IMR-90 (cell line): Measurements from ENCODE around the gene CCM2. TPM values are rescaled to one million over a fixed set of nuclear protein-coding genes. Genes with fewer than 3 reads are reported as not detected.

Experiments used
- ATAC-seq: fragments of 200-7000 bp; cut with Tn5 transposase; 2 replicates; pipeline ENCODE4 v1.9.1; 2020; ENCODE audit warnings: low read depth, mild to moderate bottlenecking, moderate library complexity
- BruUV-seq: library from RNA; stranded (reverse); fragments of 400-500 nt; replicated peaks from 2 replicates; lab custom pipeline; 2021; lab: Mats Ljungman, UMichigan
- CTCF ChIA-PET: fragments of 300-600 bp; formaldehyde crosslinking; extraction: SDS; loops from one replicate; lab custom pipeline; 2021; ENCODE audit warnings: antibody characterized with exemption; lab: Yijun Ruan, JAX
- POLR2A ChIA-PET: fragments of 300-600 bp; sonication (Branson Sonifier 250); formaldehyde crosslinking; loops from one replicate; lab custom pipeline; 2022; ENCODE audit warnings: antibody characterized with exemption; ENCODE audit not compliant: unreplicated experiment; lab: Charles Lee
- DNase-seq: peaks from one replicate; pipeline ENCODE4 v3.0.0; 2013
- H2AFZ ChIP-seq: replicated peaks from 2 replicates; pipeline ENCODE3; 2013; ENCODE audit warnings: low read length, mild to moderate bottlenecking; ENCODE audit not compliant: poor library complexity
- H2AK5ac ChIP-seq: 2 replicates; pipeline ENCODE4 v1.6.1; 2013; ENCODE audit warnings: low read depth, low read length, inconsistent platforms
- H2AK9ac ChIP-seq: replicated peaks from 2 replicates; pipeline ENCODE3; 2013; ENCODE audit warnings: mild to moderate bottlenecking, low read depth, low read length, moderate library complexity; ENCODE audit not compliant: poor library complexity
- H2BK120ac ChIP-seq: 2 replicates; pipeline ENCODE4 v1.6.1; 2013; ENCODE audit warnings: low read depth, low read length, inconsistent platforms
- H2BK15ac ChIP-seq: 3 replicates; pipeline ENCODE4 v1.6.1; 2013; ENCODE audit warnings: low read depth, low read length, inconsistent platforms
- H2BK20ac ChIP-seq: 2 replicates; pipeline ENCODE4 v1.6.1; 2013; ENCODE audit warnings: low read depth, mild to moderate bottlenecking, inconsistent platforms, low read length, moderate library complexity
- H2BK5ac ChIP-seq: 2 replicates; pipeline ENCODE4 v1.6.1; 2013; ENCODE audit warnings: mild to moderate bottlenecking, low read depth, low read length, inconsistent platforms; ENCODE audit not compliant: poor library complexity, severe bottlenecking
- H3K14ac ChIP-seq: replicated peaks from 2 replicates; pipeline ENCODE4 v1.6.1; 2013; ENCODE audit warnings: low read depth, low read length, inconsistent platforms
- H3K18ac ChIP-seq: 2 replicates; pipeline ENCODE4 v1.6.1; 2013; ENCODE audit warnings: low read depth, low read length, control low read depth
- H3K23ac ChIP-seq: 2 replicates; pipeline ENCODE4 v1.6.1; 2013; ENCODE audit warnings: low read depth, low read length, inconsistent platforms
- H3K27ac ChIP-seq: 2 replicates; pipeline ENCODE4 v1.5.1; 2013; ENCODE audit warnings: mild to moderate bottlenecking, control low read depth, low read length; ENCODE audit not compliant: insufficient read depth
- H3K27me3 ChIP-seq: 2 replicates; pipeline ENCODE4 v1.6.1; 2013; ENCODE audit warnings: low read length; ENCODE audit not compliant: control insufficient read depth, insufficient read depth
- H3K36me3 ChIP-seq: 2 replicates; pipeline ENCODE4 v1.6.1; 2013; ENCODE audit warnings: low read length, mixed read lengths; ENCODE audit not compliant: control insufficient read depth, insufficient read depth
- H3K4ac ChIP-seq: 2 replicates; pipeline ENCODE4 v1.6.1; 2013; ENCODE audit warnings: low read depth, low read length, inconsistent platforms
- H3K4me1 ChIP-seq: 2 replicates; pipeline ENCODE4 v1.6.1; 2013; ENCODE audit warnings: low read length, mixed read lengths; ENCODE audit not compliant: control insufficient read depth, insufficient read depth
- H3K4me2 ChIP-seq: 2 replicates; pipeline ENCODE4 v1.6.1; 2013; ENCODE audit warnings: low read depth, mild to moderate bottlenecking, control low read depth, low read length, moderate library complexity
- H3K4me3 ChIP-seq: 2 replicates; pipeline ENCODE4 v1.5.1; 2013; ENCODE audit warnings: low read depth, mild to moderate bottlenecking, control low read depth, low read length, moderate library complexity; ENCODE audit not compliant: insufficient read depth
- H3K56ac ChIP-seq: 2 replicates; pipeline ENCODE4 v1.6.1; 2013; ENCODE audit warnings: low read length, inconsistent platforms; ENCODE audit not compliant: insufficient read depth; ENCODE audit errors: extremely low read depth
- H3K79me1 ChIP-seq, 2 experiments: 2 replicates each; pipeline ENCODE4 v1.6.1; 2013; ENCODE audit warnings: low read length in 2 of 2, inconsistent platforms in 1 of 2, low read depth in 1 of 2
- H3K9ac ChIP-seq: 2 replicates; pipeline ENCODE4 v1.6.1; 2013; ENCODE audit warnings: low read depth, low read length, control low read depth
- H3K9me1 ChIP-seq: 2 replicates; pipeline ENCODE4 v1.6.1; 2013; ENCODE audit warnings: low read length, inconsistent platforms; ENCODE audit not compliant: insufficient read depth
- H3K9me3 ChIP-seq: 2 replicates; pipeline ENCODE4 v1.6.1; 2013; ENCODE audit warnings: low read length; ENCODE audit not compliant: control insufficient read depth, insufficient read depth
- H4K20me1 ChIP-seq: 2 replicates; pipeline ENCODE4 v1.6.1; 2013; ENCODE audit warnings: low read length, inconsistent platforms; ENCODE audit not compliant: insufficient read depth
- H4K5ac ChIP-seq: 2 replicates; pipeline ENCODE4 v1.6.1; 2013; ENCODE audit warnings: mild to moderate bottlenecking, low read depth, low read length, control low read depth
- H4K8ac ChIP-seq, 2 experiments: 2 replicates each; pipeline ENCODE4 v1.6.1; 2013; ENCODE audit warnings: low read depth in 2 of 2, low read length in 2 of 2, control low read depth in 1 of 2, inconsistent platforms in 1 of 2
- H4K91ac ChIP-seq: 2 replicates; pipeline ENCODE4 v1.6.1; 2013; ENCODE audit warnings: low read depth, low read length, inconsistent platforms; ENCODE audit not compliant: insufficient read depth
- BHLHE40 ChIP-seq: fragments of 150-350 bp; IDR thresholded peaks from 2 replicates; pipeline ENCODE4 v1.6.1; 2016; ENCODE audit warnings: mild to moderate bottlenecking, low read depth, low read length
- CHD1 ChIP-seq: IDR thresholded peaks from 2 replicates; pipeline ENCODE4 v1.6.1; 2012; ENCODE audit warnings: low read depth, low read length, improper control_type of control experiment
- CTCF ChIP-seq: conservative IDR thresholded peaks from 2 replicates; pipeline ENCODE4 v1.5.1; 2012; ENCODE audit warnings: mild to moderate bottlenecking, low read depth, low read length, improper control_type of control experiment
- FOS ChIP-seq: fragments of 150-350 bp; IDR thresholded peaks from 2 replicates; pipeline ENCODE4 v1.6.1; 2016; ENCODE audit warnings: low read depth, low read length
- MAFK ChIP-seq: IDR thresholded peaks from 2 replicates; pipeline ENCODE4 v1.6.1; 2012; ENCODE audit warnings: low read depth, low read length, improper control_type of control experiment
- MAZ ChIP-seq: IDR thresholded peaks from 2 replicates; pipeline ENCODE4 v1.6.1; 2012; ENCODE audit warnings: low read depth, mild to moderate bottlenecking, low read length, improper control_type of control experiment, moderate library complexity, borderline replicate concordance
- MXI1 ChIP-seq: IDR thresholded peaks from 2 replicates; pipeline ENCODE4 v1.6.1; 2012; ENCODE audit warnings: low read depth, mild to moderate bottlenecking, low read length, moderate library complexity, borderline replicate concordance
- NFE2L2 ChIP-seq: fragments of 150-350 bp; IDR thresholded peaks from 2 replicates; pipeline ENCODE4 v1.6.1; 2016; ENCODE audit warnings: low read depth, mild to moderate bottlenecking, low read length
- POLR2A ChIP-seq: IDR thresholded peaks from 2 replicates; pipeline ENCODE4 v1.6.1; 2012; ENCODE audit warnings: mild to moderate bottlenecking, low read depth, low read length
- RAD21 ChIP-seq: IDR thresholded peaks from 2 replicates; pipeline ENCODE4 v1.6.1; 2012; ENCODE audit warnings: low read length, improper control_type of control experiment
- RCOR1 ChIP-seq: IDR thresholded peaks from 2 replicates; pipeline ENCODE4 v1.6.1; 2012; ENCODE audit warnings: mild to moderate bottlenecking, low read length, improper control_type of control experiment; ENCODE audit not compliant: insufficient replicate concordance
- RFX5 ChIP-seq: IDR thresholded peaks from 2 replicates; pipeline ENCODE4 v1.8.0; 2012; ENCODE audit warnings: low read depth, mild to moderate bottlenecking, low read length, moderate library complexity
- SMC3 ChIP-seq: fragments of 150-350 bp; IDR thresholded peaks from 2 replicates; pipeline ENCODE4 v1.6.1; 2016; ENCODE audit warnings: low read depth, mild to moderate bottlenecking, antibody characterized with exemption, low read length, moderate library complexity
- USF2 ChIP-seq: fragments of 150-350 bp; IDR thresholded peaks from 2 replicates; pipeline ENCODE4 v1.6.1; 2017; ENCODE audit warnings: mild to moderate bottlenecking, antibody characterized with exemption, low read length, low read depth
- WGBS, 2 experiments: methylation state at CpG; one replicate each; pipeline versions ENCODE4 v1.1.5 to v1.1.7; 2013; ENCODE audit warnings: missing lambda C conversion rate in 2 of 2; ENCODE audit not compliant: insufficient read length in 1 of 2; ENCODE audit errors: extremely low coverage in 2 of 2; 5-methylcytosine and 5-hydroxymethylcytosine counted together
- dilution Hi-C: fragments of 300-500 bp; cut with HindIII; formaldehyde crosslinking; loops from one replicate; pipeline ENCODE4 v1.14.3; 2018; ENCODE audit warnings: low sequenced_read_pairs; ENCODE audit not compliant: unreplicated experiment
- in situ Hi-C: fragments of 300-500 bp; cut with MboI; formaldehyde crosslinking; loops from 3 replicates; pipeline ENCODE4 v1.14.3; 2019; ENCODE audit warnings: low sequenced_read_pairs, inconsistent platforms, mixed read lengths
- intact Hi-C: fragments of 100-400 bp; cut with micrococcal nuclease; formaldehyde crosslinking; loops from 2 replicates; pipeline ENCODE4 v1.10.0; 2022
- polyA plus RNA-seq, 3 experiments: library from polyadenylated mRNA; depleted of rRNA; stranded (reverse); fragments of >200 nt; gene quantifications; 2 replicates each; pipeline ENCODE4 v1.2.3, GENCODE V29; 2012; ENCODE audit warnings: low replicate concordance in 1 of 3
- total RNA-seq: library from RNA; depleted of rRNA; stranded (reverse); fragments of >200 nt; gene quantifications from 2 replicates; pipeline ENCODE4 v1.2.3, GENCODE V29; 2012
- TF ChIP-seq, protein P1 (sequence below): fragments of 150-350 bp; IDR thresholded peaks from 2 replicates; pipeline ENCODE4 v1.6.1; 2016; ENCODE audit warnings: low read depth, mild to moderate bottlenecking, low read length, moderate library complexity, borderline replicate concordance

Gene CCM2
- total and polyA plus RNA-seq, 2 of the 4 experiments (the other 2 are of a cell fraction): 65.2 to 78.5 TPM

DNA sequence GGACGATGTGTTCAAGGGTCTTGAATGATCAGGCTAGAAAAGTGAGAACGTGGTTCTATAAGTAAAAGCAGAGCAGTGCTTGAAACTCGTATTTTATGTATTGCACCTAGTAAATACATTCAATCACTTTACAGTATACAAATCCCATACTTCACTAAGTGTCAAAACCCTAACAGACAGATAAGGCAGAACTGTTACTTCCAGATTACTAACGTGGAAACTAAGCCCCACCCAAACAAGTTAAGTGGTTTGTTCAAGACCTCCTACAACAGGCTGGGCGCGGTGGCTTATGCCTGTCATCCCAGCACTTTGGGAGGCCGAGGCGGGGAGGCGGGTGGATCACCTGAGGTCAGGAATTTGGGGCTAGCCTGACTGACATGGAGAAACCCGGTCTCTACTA lies 12.0 kb upstream of the CCM2 start:
- Histone ChIP-seq H3K4ac (no peak overlapping the region), H2BK120ac (no peak overlapping the region), H3K9me1 (peaks cover 3% of the 10 kb centered on the region), H3K56ac (no peak overlapping the region), H3K4me1 (peaks cover 12% of the 10 kb centered on the region), H2BK20ac (no peak overlapping the region), H3K18ac (no peak overlapping the region), H2AK9ac (no peak overlapping the region), H3K79me1 (peaks cover 18 to 40% of the 10 kb centered on the region in 2 experiments), H2BK15ac (no peak overlapping the region), H4K91ac (no peak overlapping the region), H2BK5ac (no peak overlapping the region), H3K23ac (no peak overlapping the region), H4K20me1 (peaks cover 21% of the 10 kb centered on the region), H2AFZ (no peak overlapping the region), H3K4me2 (no peak overlapping the region), H3K36me3 (peaks cover 22% of the 10 kb centered on the region), H3K27ac (no peak overlapping the region), H3K9ac (no peak overlapping the region), H2AK5ac (no peak overlapping the region), H3K9me3 (no peaks in the 10 kb centered on the region), H3K27me3 (no peaks in the 10 kb centered on the region), H4K5ac (no peak overlapping the region), H4K8ac (no peak overlapping the region), H3K14ac (no peak overlapping the region), H3K4me3 (no peak overlapping the region)
- POLR2A ChIA-PET: no interaction called here
- in situ Hi-C loops (no loop called here), intact Hi-C loops (no loop called here), dilution Hi-C loops (no loop called here)
- no TSS peak for BruUV-seq
- no peak for DNase-seq
- WGBS, 2 experiments: 91% methylated on average over 7 of the region's 10 CpGs; no CpG with 5 or more reads in 1 of the 2 experiments
- CTCF ChIA-PET: no interaction called here
- ATAC-seq: no peak
- TF ChIP-seq BHLHE40 (no peak), CTCF (no peak), RFX5 (no peak), MXI1 (no peak), MAZ (no peak), NFE2L2 (no peak), SMC3 (no peak), MAFK (no peak), POLR2A (no peak), FOS (no peak), CHD1 (no peak), USF2 (no peak), RCOR1 (no peak), RAD21 (no peak)
- TF ChIP-seq, protein P1, sequence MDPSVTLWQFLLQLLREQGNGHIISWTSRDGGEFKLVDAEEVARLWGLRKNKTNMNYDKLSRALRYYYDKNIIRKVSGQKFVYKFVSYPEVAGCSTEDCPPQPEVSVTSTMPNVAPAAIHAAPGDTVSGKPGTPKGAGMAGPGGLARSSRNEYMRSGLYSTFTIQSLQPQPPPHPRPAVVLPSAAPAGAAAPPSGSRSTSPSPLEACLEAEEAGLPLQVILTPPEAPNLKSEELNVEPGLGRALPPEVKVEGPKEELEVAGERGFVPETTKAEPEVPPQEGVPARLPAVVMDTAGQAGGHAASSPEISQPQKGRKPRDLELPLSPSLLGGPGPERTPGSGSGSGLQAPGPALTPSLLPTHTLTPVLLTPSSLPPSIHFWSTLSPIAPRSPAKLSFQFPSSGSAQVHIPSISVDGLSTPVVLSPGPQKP: no peak
